GM21528 (cell line): ENCODE measurements around the gene BCL11A.
A peak's percentile ranks its signal among the peaks of the same experiment; 100 is the strongest.

ENCODE experiments used
- ATAC-seq: cut with Tn5 transposase; IDR thresholded peaks from one replicate; pipeline ENCODE4 v1.9.1; 2021; ENCODE audit warnings: mild to moderate bottlenecking, moderate library complexity; ENCODE audit not compliant: unreplicated experiment, low FRiP score

BCL11A gene

GRCh38 chr2:60548311-60548710, 5.1 kb downstream of the BCL11A start:
- no peak for ATAC-seq

- ATAC-seq = no peak
Measured at GRCh38 chr2:60547841-60548240, 5.6 kb downstream of the BCL11A start.

DNA sequence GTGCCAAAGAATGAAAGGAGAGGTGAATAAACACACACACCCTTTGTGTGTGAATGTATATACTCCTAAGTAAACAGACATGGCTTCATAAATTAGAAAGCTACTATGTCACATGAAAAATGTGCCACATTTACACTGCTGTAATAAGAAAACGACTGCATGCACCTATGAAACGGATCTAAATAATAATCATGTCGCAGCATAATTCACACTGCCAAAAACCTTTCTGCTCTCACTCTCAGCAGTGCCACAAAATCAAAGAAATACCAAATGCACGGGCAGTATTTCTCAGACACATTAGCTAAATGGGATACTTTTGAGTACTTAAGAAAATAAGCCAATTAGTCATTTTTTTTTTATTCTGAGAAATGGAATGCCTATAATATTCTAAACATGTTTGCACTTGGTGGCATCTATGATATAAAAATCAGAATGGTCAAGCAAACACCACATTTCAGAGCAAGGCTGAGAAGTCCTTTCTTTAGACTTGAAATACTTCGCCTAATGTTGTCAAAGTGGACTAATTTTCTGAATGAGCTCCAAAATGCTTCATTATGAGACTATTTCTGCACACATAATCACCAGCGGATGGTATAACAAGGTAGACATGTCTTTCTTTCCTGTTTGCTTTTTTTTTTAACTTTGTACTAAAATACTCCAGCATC, 6.6 kb downstream of the BCL11A start:
- ATAC-seq = no peak

- no peak for ATAC-seq
Measured at GRCh38 chr2:60544954-60545560, 8.4 kb downstream of the BCL11A start.

- no peak for ATAC-seq
Measured at GRCh38 chr2:60544062-60544461, 9.4 kb downstream of the BCL11A start.

DNA sequence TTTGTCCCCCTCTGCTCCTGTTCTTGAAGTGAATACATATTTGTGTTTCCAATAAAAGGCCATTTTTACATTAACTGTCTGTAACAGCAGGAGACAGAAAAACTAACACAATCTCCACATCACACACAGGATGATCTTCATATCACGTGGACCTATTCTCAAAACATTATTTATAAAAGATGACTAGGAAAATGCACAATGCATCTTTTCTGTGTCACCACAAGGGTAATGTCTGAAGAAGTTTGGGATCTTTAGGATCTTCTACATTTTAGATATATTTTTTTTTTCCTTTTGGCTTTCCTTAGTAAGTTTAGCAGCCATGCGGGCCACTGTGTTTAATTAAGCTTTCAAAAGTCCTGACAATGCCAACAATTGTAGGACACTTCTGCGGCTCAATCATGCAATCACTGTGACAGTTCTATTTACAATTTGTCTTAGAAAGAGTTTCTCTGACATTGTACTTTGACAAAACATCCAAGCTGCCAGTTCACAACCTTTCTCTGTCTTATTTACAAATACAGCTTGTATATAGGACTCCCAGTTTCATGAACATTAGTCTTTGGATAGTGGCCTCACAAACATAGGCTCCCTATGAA, 12.3 kb downstream of the BCL11A start:
- no peak for ATAC-seq

DNA sequence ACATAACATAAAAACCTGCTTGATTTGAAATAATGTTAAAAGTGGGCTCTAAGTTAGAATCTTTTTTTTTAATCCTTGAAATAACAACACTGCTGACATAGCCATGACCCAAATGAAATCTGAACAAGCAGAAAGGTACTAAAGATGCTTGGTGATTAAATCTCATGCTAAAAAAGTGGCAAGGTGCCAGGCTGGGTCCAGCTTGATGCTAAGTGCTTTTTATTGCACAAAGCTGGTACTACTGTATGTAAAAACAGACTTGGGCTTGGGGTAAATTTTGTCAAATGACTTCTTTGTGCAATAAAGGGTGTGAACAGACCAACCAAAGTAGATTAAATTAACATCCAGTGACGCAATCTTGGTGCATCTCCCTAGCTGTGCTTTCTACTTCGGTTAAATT, 13.4 kb downstream of the BCL11A start:
- no peak for ATAC-seq

DNA sequence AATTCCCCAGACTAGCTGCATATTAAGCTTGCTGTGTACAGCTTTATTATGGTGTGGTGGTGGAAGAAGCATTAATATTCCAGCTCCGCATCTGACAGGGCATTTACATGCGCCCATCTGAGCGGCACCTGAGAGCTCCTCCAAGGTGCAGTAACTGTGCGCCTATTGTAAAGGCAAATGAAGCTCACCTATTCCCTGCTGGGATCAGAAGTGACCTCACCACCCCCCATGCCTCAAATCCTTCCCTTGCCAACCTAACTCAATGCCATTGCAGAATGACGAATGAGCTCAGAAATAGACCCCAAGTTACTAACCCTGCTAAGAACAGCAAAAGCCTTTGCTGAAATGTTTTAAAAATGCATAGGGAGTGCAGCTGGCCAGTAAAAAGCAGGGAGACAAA, 14.3 kb downstream of the BCL11A start:
- ATAC-seq = no peak

- no peak for ATAC-seq
Measured at GRCh38 chr2:60538101-60538500, 15.4 kb downstream of the BCL11A start.

DNA sequence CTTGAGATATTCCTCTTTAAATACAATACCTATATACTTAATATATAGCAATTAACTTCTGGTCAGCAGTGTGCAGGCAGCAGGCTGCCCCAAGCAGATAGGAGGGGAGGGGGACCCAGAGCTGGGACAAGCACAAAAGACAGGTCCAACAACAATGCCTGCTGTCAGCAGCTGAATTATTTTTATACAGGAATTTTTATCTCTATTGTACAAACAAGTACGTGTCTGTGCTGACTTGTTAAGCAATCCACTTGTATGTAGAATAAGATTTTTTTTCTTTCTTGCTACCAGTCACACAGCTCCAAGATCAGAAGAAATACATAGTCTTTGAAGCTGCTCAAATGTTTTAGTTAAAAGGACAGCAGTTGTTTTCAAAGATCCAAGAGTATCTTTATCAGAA, 16.7 kb downstream of the BCL11A start:
- ATAC-seq = peak; percentile 6

GRCh38 chr2:60535685-60536312, 17.7 kb downstream of the BCL11A start:
- ATAC-seq = peak; percentile 60

DNA sequence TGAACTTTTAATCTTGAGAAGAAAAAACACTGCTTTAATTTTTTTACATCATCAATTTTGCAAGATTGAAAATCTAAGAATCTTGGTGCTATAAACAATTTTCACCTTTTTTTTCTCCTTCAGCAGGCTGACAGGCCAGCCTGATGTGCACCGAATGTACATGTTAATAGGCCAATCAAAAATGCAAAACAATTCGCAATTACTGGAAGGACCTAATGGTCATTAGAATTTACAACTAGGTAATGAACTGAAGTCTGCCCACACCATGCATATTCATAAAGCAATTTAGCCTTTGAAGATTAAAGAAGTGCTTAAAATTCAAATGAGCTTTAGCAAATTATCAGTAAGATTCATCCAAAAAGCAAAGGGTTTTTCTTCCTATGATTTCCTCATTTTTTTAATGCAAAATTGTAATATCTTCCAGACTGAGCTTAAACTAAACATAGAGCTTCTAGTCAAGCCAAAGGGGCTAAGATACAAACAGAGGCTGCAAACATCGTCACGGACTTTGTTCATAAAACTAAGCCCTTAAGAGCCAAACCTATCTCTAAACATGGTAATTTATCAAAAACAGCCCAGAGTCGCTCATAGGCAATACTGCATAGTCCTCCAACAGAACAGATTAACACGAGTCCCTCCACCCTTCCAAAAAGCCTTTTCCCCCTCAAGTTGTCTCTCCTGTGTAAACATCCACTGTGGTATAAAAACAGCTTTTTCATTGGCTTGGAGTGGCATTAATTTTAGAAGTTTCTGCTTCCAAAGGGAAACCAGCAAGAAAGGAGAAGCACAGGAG, 18.4 kb downstream of the BCL11A start:
- ATAC-seq = no peak

GRCh38 chr2:60534052-60534685, 19.3 kb downstream of the BCL11A start:
- no peak for ATAC-seq

- ATAC-seq = no peak
Measured at GRCh38 chr2:60533101-60534051, 20.1 kb downstream of the BCL11A start.

- ATAC-seq = no peak
Measured at GRCh38 chr2:60532421-60532820, 21.0 kb downstream of the BCL11A start.

- no peak for ATAC-seq
Measured at GRCh38 chr2:60531701-60532133, 21.7 kb downstream of the BCL11A start.

DNA sequence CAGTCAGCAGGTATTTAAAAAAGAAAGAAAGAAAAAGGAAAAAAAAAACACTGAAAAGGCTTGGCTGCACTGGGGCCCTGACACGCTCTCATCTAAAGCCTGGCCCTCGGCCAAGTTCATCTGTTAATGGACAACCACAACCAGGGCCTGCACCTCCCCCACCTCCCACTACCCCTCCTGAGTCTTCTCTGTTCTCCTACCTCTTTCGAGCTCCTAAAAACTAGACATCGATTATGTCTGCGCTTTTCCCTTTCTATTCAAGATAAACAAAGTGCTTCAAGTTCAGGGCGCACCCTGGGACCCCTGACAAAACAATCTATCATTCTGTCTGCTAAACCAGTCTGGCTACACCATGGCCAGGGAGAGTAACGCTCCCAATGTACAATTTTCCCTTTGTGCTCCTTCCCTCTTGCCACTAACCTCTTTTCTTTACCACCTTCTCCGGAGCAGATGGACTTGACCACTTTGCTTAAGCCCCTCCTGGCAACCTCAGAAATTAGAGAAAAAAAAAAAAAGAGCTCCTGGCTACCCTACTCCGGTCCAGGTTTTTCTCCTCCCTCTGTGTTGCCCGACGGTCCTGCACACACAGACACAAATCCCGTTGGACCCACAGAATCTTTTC, 22.7 kb downstream of the BCL11A start:
- ATAC-seq = peak; percentile 66

- ATAC-seq = no peak
Measured at GRCh38 chr2:60529785-60530627, 23.4 kb downstream of the BCL11A start.
